Endothelial cell of umbilical vein (primary cell): ENCODE data around the gene PRDM1. TPM values are rescaled to one million over a fixed set of nuclear protein-coding genes. Genes with fewer than 3 reads are reported as not detected.

ENCODE experiments used
- BruUV-seq: library from RNA; stranded (reverse); fragments of 400-500 nt; replicated peaks from 2 replicates; lab custom pipeline; 2021; lab: Mats Ljungman, UMichigan
- CTCF ChIA-PET: fragments of 300-600, 350-600 bp; sonication (Branson Sonifier 250); formaldehyde crosslinking; loops from one replicate; lab custom pipeline; 2021; ENCODE audit warnings: antibody characterized with exemption, inconsistent platforms; lab: Charles Lee
- POLR2A ChIA-PET: fragments of 300-600, 350-600 bp; sonication (Branson Sonifier 250); formaldehyde crosslinking; loops from one replicate; lab custom pipeline; 2021; ENCODE audit warnings: antibody characterized with exemption, inconsistent platforms; lab: Charles Lee
- DNase-seq: peaks from one replicate; pipeline ENCODE4 v3.0.0-alpha.2; 2011; ENCODE audit warnings: low read depth, low spot score
- FAIRE-seq: peaks from 2 replicates; lab custom pipeline; 2011; peaks lifted over from hg19 to GRCh38; lab: Jason Lieb, UNC
- H2AFZ ChIP-seq: 2 replicates; pipeline ENCODE4 v1.6.0; 2012; ENCODE audit warnings: low read depth, low read length, control low read depth, inconsistent platforms
- H3K27ac ChIP-seq: 2 replicates; pipeline ENCODE4 v1.5.1; 2011; ENCODE audit warnings: low read depth, mild to moderate bottlenecking, control low read depth, low read length, moderate library complexity; ENCODE audit not compliant: insufficient read depth
- H3K27me3 ChIP-seq, 2 experiments: 2 replicates each; pipeline versions ENCODE4 v1.6.0 to v1.6.1; 2011; ENCODE audit warnings: low read length in 2 of 2, mixed read lengths in 1 of 2; ENCODE audit not compliant: control insufficient read depth in 2 of 2, insufficient read depth in 2 of 2
- H3K36me3 ChIP-seq, 2 experiments: 2 replicates in 1 of 2; 3 replicates in 1 of 2; pipeline ENCODE4 v1.5.1; 2011; ENCODE audit warnings: low read length in 2 of 2, mild to moderate bottlenecking in 1 of 2, moderate library complexity in 1 of 2; ENCODE audit not compliant: control insufficient read depth in 2 of 2, insufficient read depth in 2 of 2; ENCODE audit errors: extremely low read depth in 1 of 2
- H3K4me1 ChIP-seq: 3 replicates; pipeline ENCODE4 v1.5.1; 2011; ENCODE audit warnings: mild to moderate bottlenecking, low read length; ENCODE audit not compliant: control insufficient read depth, insufficient read depth; ENCODE audit errors: extremely low read depth
- H3K4me2 ChIP-seq: 2 replicates; pipeline ENCODE4 v1.6.1; 2011; ENCODE audit warnings: low read length, control low read depth, mixed read lengths; ENCODE audit not compliant: insufficient read depth
- H3K4me3 ChIP-seq, 3 experiments: fragments of 200-600 bp in 1 of 3; sonication (generic), shearing (Covaris generic) in 1 of 3; replicated peaks in 1 of 3; 2 replicates each; pipeline ENCODE4 v1.5.1; 2011 to 2016; ENCODE audit warnings: control low read depth in 3 of 3, low read length in 3 of 3, mild to moderate bottlenecking in 2 of 3, inconsistent platforms in 1 of 3, low read depth in 1 of 3, moderate library complexity in 1 of 3; ENCODE audit not compliant: insufficient read depth in 1 of 3
- H3K79me2 ChIP-seq: 2 replicates; pipeline ENCODE4 v1.6.0; 2012; ENCODE audit warnings: low read length, inconsistent platforms; ENCODE audit not compliant: control insufficient read depth, insufficient read depth
- H3K9ac ChIP-seq: replicated peaks from 2 replicates; pipeline ENCODE3; 2011; ENCODE audit warnings: low read length, control low read depth; ENCODE audit not compliant: insufficient read depth; ENCODE audit errors: extremely low read depth
- H3K9me1 ChIP-seq: replicated peaks from 3 replicates; pipeline ENCODE4 v1.6.0; 2011; ENCODE audit warnings: mild to moderate bottlenecking, low read length; ENCODE audit not compliant: control insufficient read depth, insufficient read depth; ENCODE audit errors: extremely low read depth
- H3K9me3 ChIP-seq: replicated peaks from 2 replicates; pipeline ENCODE4 v1.5.1; 2012; ENCODE audit warnings: low read length, inconsistent platforms; ENCODE audit not compliant: control insufficient read depth, insufficient read depth
- H4K20me1 ChIP-seq: replicated peaks from 2 replicates; pipeline ENCODE3; 2011; ENCODE audit warnings: mild to moderate bottlenecking, low read length; ENCODE audit not compliant: control insufficient read depth, insufficient read depth; ENCODE audit errors: extremely low read depth
- EZH2 ChIP-seq: IDR thresholded peaks from 2 replicates; pipeline ENCODE4 v1.6.1; 2012; ENCODE audit warnings: borderline replicate concordance, low read depth, mild to moderate bottlenecking, moderate library complexity, low read length, inconsistent platforms; ENCODE audit not compliant: severe bottlenecking
- FOS ChIP-seq: IDR thresholded peaks from 2 replicates; pipeline ENCODE4 v1.6.1; 2011; ENCODE audit warnings: mild to moderate bottlenecking, low read length, moderate library complexity, borderline replicate concordance; ENCODE audit not compliant: insufficient read depth
- GATA2 ChIP-seq: IDR thresholded peaks from 2 replicates; pipeline ENCODE4 v1.7.0; 2011; ENCODE audit warnings: low read depth, mild to moderate bottlenecking, moderate library complexity, mixed read lengths, low read length; ENCODE audit not compliant: insufficient read length, insufficient read depth
- JUN ChIP-seq: IDR thresholded peaks from 2 replicates; pipeline ENCODE4 v1.6.1; 2011; ENCODE audit warnings: borderline replicate concordance, low read depth; ENCODE audit not compliant: insufficient read length, insufficient read depth
- MYC ChIP-seq: IDR thresholded peaks from one replicate; pipeline ENCODE4 v1.6.1; 2011; ENCODE audit warnings: mild to moderate bottlenecking, low read depth, low read length
- POLR2A ChIP-seq: IDR thresholded peaks from 2 replicates; pipeline ENCODE4 v1.6.1; 2012; ENCODE audit warnings: low read depth, mild to moderate bottlenecking, control low read depth, low read length
- POLR2AphosphoS5 ChIP-seq: IDR thresholded peaks from 2 replicates; pipeline ENCODE4 v1.6.1; 2012; ENCODE audit warnings: low read depth, mild to moderate bottlenecking, control low read depth, low read length, moderate library complexity; ENCODE audit not compliant: insufficient read depth
- dilution Hi-C: fragments of 300-500 bp; cut with MboI; formaldehyde crosslinking; loops from one replicate; pipeline ENCODE4 v1.15.0; 2019; ENCODE audit warnings: low sequenced_read_pairs; ENCODE audit not compliant: extremely low pct_ligation_motif_present
- intact Hi-C: fragments of 100-400 bp; cut with micrococcal nuclease; formaldehyde crosslinking; loops from one replicate; pipeline ENCODE4 v1.10.0; 2022
- polyA plus RNA-seq, 4 experiments: library from polyadenylated mRNA; depleted of rRNA in 3 of 4; stranded (reverse) in 3 of 4; unstranded in 1 of 4; fragments of >200 nt; gene quantifications; 2 replicates each; pipeline versions ENCODE4 v1.2.1 to v1.2.3, GENCODE V29; 2011 to 2012; ENCODE audit warnings: missing spikeins in 1 of 4
- total RNA-seq: library from RNA; stranded (reverse); gene quantifications from 2 replicates; pipeline ENCODE4 v1.2.3, GENCODE V29; 2021
- TF ChIP-seq, protein P1 (sequence below): IDR thresholded peaks from 2 replicates; pipeline ENCODE4 v1.6.1; 2011; ENCODE audit not compliant: insufficient read depth, insufficient read length
- TF ChIP-seq, protein P2 (sequence below), 2 donors: IDR thresholded peaks; 1 replicate in 1 of 2; 2 replicates in 1 of 2; pipeline ENCODE4 v1.5.1; 2011; ENCODE audit warnings: low read length in 2 of 2, mild to moderate bottlenecking in 2 of 2, moderate library complexity in 2 of 2, control low read depth in 1 of 2, inconsistent platforms in 1 of 2, low read depth in 1 of 2; ENCODE audit not compliant: insufficient read depth in 1 of 2; ENCODE audit errors: extremely low read depth in 1 of 2

Gene PRDM1
- total and polyA plus RNA-seq, 2 donors (not counting 3 experiments of a cell fraction or from before 2014, with no cell fraction given), result 0.36 to 2.7 TPM

DNA sequence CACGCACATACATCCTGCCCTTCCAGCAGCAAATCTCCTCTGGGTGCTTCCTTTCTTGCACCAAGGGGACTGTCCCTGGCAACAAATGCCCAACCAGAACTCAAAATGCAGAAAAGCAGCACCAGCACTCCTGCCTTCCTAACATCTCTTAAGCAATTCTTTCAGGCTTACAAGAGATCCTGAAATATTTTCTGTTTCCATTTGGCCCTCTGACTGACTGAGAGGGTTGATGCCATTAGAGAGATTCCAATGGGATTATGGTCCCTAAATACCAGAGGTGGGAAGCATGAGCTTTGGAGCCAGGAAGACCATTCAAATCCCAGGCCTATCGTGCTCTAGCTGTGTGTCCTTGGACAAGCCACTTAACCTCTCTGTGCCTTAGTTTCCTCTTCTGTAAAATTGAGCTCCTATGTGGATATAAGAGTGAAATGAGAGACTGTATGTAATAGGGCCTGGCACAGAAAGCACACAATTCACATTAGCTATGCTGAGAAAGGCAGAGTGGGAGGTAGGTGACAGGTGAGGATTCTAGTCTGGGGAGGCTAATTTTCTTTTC lies 56.8 kb downstream of the PRDM1 start:
- DNase-seq (no peak), FAIRE-seq (no peak)
- H2AFZ ChIP-seq, result no peak overlapping the region
- H3K79me2 ChIP-seq, result no peaks in the 10 kb centered on the region
- H4K20me1 ChIP-seq, result no peaks in the 10 kb centered on the region
- H3K9ac ChIP-seq, result no peak overlapping the region
- peaks cover 0 to 10% of the 10 kb centered on the region in 2 experiments for H3K27me3 ChIP-seq
- no TSS peak for BruUV-seq
- no peaks in the 10 kb centered on the region for H3K9me3 ChIP-seq
- no peaks in the 10 kb centered on the region for H3K9me1 ChIP-seq
- intact Hi-C loops (no loop called here), dilution Hi-C loops (no loop called here)
- no peak overlapping the region for H3K27ac ChIP-seq
- ChIA-PET POLR2A (no interaction called here), CTCF (no interaction called here)
- no peaks in the 10 kb centered on the region for H3K36me3 ChIP-seq
- H3K4me3 ChIP-seq, result no peak overlapping the region
- no peaks in the 10 kb centered on the region for H3K4me1 ChIP-seq
- TF ChIP-seq JUN, result no peak
- TF ChIP-seq, protein P1, sequence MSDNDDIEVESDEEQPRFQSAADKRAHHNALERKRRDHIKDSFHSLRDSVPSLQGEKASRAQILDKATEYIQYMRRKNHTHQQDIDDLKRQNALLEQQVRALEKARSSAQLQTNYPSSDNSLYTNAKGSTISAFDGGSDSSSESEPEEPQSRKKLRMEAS, result no peak
- no peak for TF ChIP-seq GATA2
- no peak overlapping the region for H3K4me2 ChIP-seq

DNA sequence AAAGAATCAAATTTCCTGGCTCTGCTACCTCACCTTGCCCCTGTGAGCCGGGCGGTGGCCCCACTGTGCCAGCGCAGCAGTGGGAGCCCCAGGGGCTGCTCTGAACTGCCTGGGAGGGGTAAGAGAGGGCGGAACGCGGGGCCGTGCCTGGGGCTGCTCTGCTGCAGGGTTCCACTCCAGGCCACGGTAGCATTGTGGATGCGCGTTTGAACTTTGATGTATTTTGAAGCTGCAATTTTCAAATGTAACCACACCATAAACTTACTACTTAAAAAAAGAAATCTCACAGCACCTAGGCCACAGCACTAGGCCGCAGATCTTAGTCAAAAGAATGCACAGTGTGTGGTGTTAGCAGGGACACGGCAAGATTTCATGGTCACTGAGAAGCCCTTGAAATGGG lies 57.5 kb downstream of the PRDM1 start:
- POLR2A ChIA-PET, result no interaction called here
- Histone ChIP-seq H3K4me2 (no peak overlapping the region), H3K4me3 (no peak overlapping the region), H3K9me1 (no peaks in the 10 kb centered on the region), H4K20me1 (no peaks in the 10 kb centered on the region), H3K9ac (no peak overlapping the region), H3K4me1 (no peaks in the 10 kb centered on the region), H3K9me3 (no peaks in the 10 kb centered on the region), H2AFZ (no peak overlapping the region), H3K79me2 (no peaks in the 10 kb centered on the region), H3K27me3 (peaks cover 0 to 10% of the 10 kb centered on the region in 2 experiments), H3K27ac (no peak overlapping the region), H3K36me3 (no peaks in the 10 kb centered on the region)
- TF ChIP-seq FOS, result no peak
- TF ChIP-seq MYC, result no peak
- TF ChIP-seq POLR2AphosphoS5, result no peak
- no peak for TF ChIP-seq GATA2
- TF ChIP-seq POLR2A, result no peak
- TF ChIP-seq, protein P1, result no peak
- no peak for TF ChIP-seq EZH2
- TF ChIP-seq, protein P2, sequence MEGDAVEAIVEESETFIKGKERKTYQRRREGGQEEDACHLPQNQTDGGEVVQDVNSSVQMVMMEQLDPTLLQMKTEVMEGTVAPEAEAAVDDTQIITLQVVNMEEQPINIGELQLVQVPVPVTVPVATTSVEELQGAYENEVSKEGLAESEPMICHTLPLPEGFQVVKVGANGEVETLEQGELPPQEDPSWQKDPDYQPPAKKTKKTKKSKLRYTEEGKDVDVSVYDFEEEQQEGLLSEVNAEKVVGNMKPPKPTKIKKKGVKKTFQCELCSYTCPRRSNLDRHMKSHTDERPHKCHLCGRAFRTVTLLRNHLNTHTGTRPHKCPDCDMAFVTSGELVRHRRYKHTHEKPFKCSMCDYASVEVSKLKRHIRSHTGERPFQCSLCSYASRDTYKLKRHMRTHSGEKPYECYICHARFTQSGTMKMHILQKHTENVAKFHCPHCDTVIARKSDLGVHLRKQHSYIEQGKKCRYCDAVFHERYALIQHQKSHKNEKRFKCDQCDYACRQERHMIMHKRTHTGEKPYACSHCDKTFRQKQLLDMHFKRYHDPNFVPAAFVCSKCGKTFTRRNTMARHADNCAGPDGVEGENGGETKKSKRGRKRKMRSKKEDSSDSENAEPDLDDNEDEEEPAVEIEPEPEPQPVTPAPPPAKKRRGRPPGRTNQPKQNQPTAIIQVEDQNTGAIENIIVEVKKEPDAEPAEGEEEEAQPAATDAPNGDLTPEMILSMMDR (IDR thresholded peaks at IDR 0.05; ENCODE audit: extremely low read depth in 1 of 2, insufficient read depth in 1 of 2, low read depth in 1 of 2, low read length in 2 of 2), result no peak
- TF ChIP-seq JUN, result no peak
- DNase-seq (no peak), FAIRE-seq (no peak)
- intact Hi-C loops (no loop called here), dilution Hi-C loops (no loop called here)
- BruUV-seq, result no TSS peak
- CTCF ChIA-PET, result no interaction called here
